ENCODE data around the gene LARGE1. TPM values are rescaled to one million over a fixed set of nuclear protein-coding genes. Genes with fewer than 3 reads are reported as not detected.

Gene LARGE1
- total RNA-seq, 1 experiment from 2014 or later, result 1.5 TPM

DNA sequence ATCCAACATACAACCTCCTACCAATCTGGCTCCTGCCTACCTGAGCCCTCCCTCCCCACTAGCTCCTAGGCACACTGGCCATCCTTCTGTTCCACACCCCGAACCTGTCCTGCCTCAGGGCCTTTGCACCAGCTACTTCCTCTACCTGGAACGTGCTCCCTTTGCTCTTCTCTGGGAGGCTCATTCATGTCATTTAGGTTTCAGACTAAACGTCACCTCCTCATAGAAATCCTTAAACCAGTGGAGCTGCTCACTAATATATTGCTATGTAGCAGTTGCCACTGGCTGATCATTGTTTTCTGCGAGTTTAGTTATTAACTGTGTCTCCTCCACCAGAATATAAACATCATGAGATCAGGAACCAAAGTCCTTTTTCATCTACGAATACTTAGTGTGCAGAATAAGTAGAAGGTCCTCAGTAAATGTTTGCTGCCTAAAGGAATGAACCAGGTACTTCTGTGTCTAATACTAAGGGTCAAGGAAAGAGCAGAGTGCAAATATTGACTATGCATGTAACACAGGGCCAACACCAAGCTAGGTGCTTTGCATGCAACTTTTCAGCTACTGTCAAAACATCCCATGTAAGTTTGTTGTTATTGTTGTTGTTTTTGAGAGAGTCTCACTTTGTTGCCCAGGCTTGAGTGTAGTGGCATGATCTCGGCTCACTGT is 584.5 kb downstream of the LARGE1 start (continued):
- TF ChIP-seq TCF7L2 (IDR thresholded peaks at IDR 0.05; ENCODE audit: borderline replicate concordance, extremely low read depth, insufficient read depth, insufficient read length) (no peak), FOSL1 (IDR thresholded peaks at IDR 0.05; ENCODE audit: low read depth) (no peak), EZH2phosphoT487 (IDR thresholded peaks at IDR 0.05; ENCODE audit: borderline replicate concordance) (no peak)

DNA sequence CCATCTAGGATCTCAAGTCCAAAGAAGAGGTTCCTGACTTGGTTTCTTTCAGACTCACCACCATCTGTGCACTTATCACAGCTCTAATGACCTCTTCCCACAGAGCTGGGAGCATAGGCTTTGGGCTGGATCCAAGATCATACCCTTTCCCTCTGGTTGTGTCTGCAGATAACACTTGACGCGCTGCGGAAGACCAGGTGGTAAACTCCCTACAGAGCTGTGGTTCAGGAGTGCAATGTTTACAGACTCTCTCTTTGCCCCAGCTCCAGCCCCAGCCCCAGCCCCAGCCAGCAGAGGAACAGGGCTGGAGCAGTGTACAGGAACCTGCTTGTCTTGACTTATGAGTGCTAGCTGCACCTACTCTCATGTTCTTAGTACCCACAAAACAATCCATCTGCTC is 587.7 kb downstream of the LARGE1 start:
- H3K4me2 ChIP-seq (ENCODE audit: low read length), result no peak overlapping the region
- H4K20me1 ChIP-seq (ENCODE audit: insufficient read depth), result no peaks in the 10 kb centered on the region
- no peak overlapping the region for H2AFZ ChIP-seq (ENCODE audit: low read depth, low read length, poor library complexity, severe bottlenecking)
- TF ChIP-seq EGR1 (IDR thresholded peaks at IDR 0.05; ENCODE audit: low read depth), result no peak
- TF ChIP-seq ZFX (IDR thresholded peaks at IDR 0.05), result no peak
- no peak for TF ChIP-seq FOSL1 (IDR thresholded peaks at IDR 0.05; ENCODE audit: low read depth)
- TF ChIP-seq SP1 (IDR thresholded peaks at IDR 0.05; ENCODE audit: low read depth), result no peak
- TF ChIP-seq, protein P1, sequence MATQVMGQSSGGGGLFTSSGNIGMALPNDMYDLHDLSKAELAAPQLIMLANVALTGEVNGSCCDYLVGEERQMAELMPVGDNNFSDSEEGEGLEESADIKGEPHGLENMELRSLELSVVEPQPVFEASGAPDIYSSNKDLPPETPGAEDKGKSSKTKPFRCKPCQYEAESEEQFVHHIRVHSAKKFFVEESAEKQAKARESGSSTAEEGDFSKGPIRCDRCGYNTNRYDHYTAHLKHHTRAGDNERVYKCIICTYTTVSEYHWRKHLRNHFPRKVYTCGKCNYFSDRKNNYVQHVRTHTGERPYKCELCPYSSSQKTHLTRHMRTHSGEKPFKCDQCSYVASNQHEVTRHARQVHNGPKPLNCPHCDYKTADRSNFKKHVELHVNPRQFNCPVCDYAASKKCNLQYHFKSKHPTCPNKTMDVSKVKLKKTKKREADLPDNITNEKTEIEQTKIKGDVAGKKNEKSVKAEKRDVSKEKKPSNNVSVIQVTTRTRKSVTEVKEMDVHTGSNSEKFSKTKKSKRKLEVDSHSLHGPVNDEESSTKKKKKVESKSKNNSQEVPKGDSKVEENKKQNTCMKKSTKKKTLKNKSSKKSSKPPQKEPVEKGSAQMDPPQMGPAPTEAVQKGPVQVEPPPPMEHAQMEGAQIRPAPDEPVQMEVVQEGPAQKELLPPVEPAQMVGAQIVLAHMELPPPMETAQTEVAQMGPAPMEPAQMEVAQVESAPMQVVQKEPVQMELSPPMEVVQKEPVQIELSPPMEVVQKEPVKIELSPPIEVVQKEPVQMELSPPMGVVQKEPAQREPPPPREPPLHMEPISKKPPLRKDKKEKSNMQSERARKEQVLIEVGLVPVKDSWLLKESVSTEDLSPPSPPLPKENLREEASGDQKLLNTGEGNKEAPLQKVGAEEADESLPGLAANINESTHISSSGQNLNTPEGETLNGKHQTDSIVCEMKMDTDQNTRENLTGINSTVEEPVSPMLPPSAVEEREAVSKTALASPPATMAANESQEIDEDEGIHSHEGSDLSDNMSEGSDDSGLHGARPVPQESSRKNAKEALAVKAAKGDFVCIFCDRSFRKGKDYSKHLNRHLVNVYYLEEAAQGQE (IDR thresholded peaks at IDR 0.05; ENCODE audit: low read depth), result no peak
- TF ChIP-seq EZH2phosphoT487 (IDR thresholded peaks at IDR 0.05; ENCODE audit: borderline replicate concordance), result no peak
- TF ChIP-seq, protein P2, sequence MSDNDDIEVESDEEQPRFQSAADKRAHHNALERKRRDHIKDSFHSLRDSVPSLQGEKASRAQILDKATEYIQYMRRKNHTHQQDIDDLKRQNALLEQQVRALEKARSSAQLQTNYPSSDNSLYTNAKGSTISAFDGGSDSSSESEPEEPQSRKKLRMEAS (IDR thresholded peaks at IDR 0.05), result no peak
- no peak for TF ChIP-seq RAD21 (IDR thresholded peaks at IDR 0.05; ENCODE audit: low read depth)
- no peak for TF ChIP-seq SIN3A (IDR thresholded peaks at IDR 0.05; ENCODE audit: low read depth)
- intact Hi-C loops (cut with micrococcal nuclease), result no loop called here
- H3K4me3 ChIP-seq (replicated peaks in 1 of 2; ENCODE audit: low read depth in 1 of 2, low read length in 2 of 2), result no peak overlapping the region
- no peak for DNase-seq (ENCODE audit: low read depth, low spot score)
- H3K4me1 ChIP-seq (ENCODE audit: control insufficient read depth in 1 of 2, insufficient read depth in 2 of 2, low read length in 2 of 2), result no peaks in the 10 kb centered on the region
- no peak overlapping the region for H3K9ac ChIP-seq (ENCODE audit: low read length)
- ChIA-PET RAD21 (ENCODE audit: low non-redundant PET in 1 of 2, low total read pairs in 2 of 2, uncharacterized antibody in 2 of 2, unreplicated experiment in 2 of 2) (no interaction called here), POLR2A (no interaction called here), CTCF (no interaction called here)
- no peak overlapping the region for H3K27ac ChIP-seq (ENCODE audit: low read depth, low read length)
- H3K79me2 ChIP-seq (ENCODE audit: insufficient read depth, low read length), result no peaks in the 10 kb centered on the region
- ATAC-seq, result no peak
- no peaks in the 10 kb centered on the region for H3K27me3 ChIP-seq (ENCODE audit: insufficient read depth, low read length)
- H3K9me3 ChIP-seq (ENCODE audit: control insufficient read depth in 1 of 2, insufficient read depth in 1 of 2, low read depth in 1 of 2, low read length in 2 of 2), result peaks cover 0 to 18% of the 10 kb centered on the region in 2 experiments; a peak in 2 of 4 replicates
- no peaks in the 10 kb centered on the region for H3K9me2 ChIP-seq (ENCODE audit: insufficient read depth)
- no peaks in the 10 kb centered on the region for H3K36me3 ChIP-seq (ENCODE audit: control insufficient read depth in 1 of 2, insufficient read depth in 2 of 2, low read length in 2 of 2)
- no TSS peak for BruUV-seq (replicated peaks)
